ENCODE results near the gene NEK11. TPM values are rescaled to one million over a fixed set of nuclear protein-coding genes. Genes with fewer than 3 reads are reported as not detected.

The NEK11 gene
- polyA plus RNA-seq, 1 of the 3 experiments (the other 2 are of a cell fraction): 4.7 TPM

DNA sequence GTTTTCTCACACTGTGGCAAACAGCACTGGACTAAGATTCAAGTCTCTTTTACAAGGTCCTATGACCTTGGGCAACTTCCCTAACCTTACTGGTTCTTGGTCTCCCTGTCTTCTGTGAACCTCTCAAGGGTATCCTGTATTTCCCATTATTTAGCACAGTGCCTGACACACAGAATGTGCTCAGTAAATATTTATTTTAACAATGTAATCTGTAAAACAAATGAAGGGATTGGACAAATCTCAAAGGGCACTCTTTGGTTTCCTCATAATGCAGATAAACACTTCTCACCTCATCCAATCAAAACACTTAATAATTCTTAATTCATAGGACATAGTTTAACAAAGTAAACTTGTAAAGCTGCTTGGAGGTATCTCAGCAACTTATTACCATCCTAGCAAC, 367.7 kb downstream of the NEK11 start:
- H3F3A ChIP-seq (replicated peaks; ENCODE audit: insufficient read depth): no peaks in the 10 kb centered on the region
- H3K9me2 ChIP-seq: no peaks in the 10 kb centered on the region
- H3K4me1 ChIP-seq (ENCODE audit: control insufficient read depth in 1 of 2, insufficient read depth in 2 of 2, low read depth in 1 of 2, low read length in 1 of 2): peaks cover 0 to 4% of the 10 kb centered on the region in 2 experiments; a peak in 2 of 4 replicates
- H3K9ac ChIP-seq: no peak overlapping the region
- ChIA-PET POLR2A (no interaction called here), CTCF (interaction anchor here (1.4 kb wide), 1 partner anchor 13 kb away, joined by 5 read pairs; the partner anchor contains the start of gene NUDT16)
- H3K27ac ChIP-seq (ENCODE audit: low read depth in 2 of 2, low read length in 1 of 2): no peak overlapping the region
- TF ChIP-seq MXI1 (IDR thresholded peaks at IDR 0.05; ENCODE audit: low read depth, low read length) (no peak), REST (IDR thresholded peaks at IDR 0.05; ENCODE audit: low read depth, low read length) (no peak), RCOR1 (IDR thresholded peaks at IDR 0.05; ENCODE audit: low read length) (no peak), GATA2 (CRISPR knock-in tag; IDR thresholded peaks at IDR 0.05) (no peak), MAX (IDR thresholded peaks at IDR 0.05; ENCODE audit: low read depth) (no peak), JUND (IDR thresholded peaks at IDR 0.05) (no peak)
- TF ChIP-seq, protein P1, sequence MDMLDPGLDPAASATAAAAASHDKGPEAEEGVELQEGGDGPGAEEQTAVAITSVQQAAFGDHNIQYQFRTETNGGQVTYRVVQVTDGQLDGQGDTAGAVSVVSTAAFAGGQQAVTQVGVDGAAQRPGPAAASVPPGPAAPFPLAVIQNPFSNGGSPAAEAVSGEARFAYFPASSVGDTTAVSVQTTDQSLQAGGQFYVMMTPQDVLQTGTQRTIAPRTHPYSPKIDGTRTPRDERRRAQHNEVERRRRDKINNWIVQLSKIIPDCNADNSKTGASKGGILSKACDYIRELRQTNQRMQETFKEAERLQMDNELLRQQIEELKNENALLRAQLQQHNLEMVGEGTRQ (IDR thresholded peaks at IDR 0.05; ENCODE audit: borderline replicate concordance, low read depth, low read length): no peak
- no peaks in the 10 kb centered on the region for H3K27me3 ChIP-seq (ENCODE audit: insufficient read depth)
- no peaks in the 10 kb centered on the region for H3K9me3 ChIP-seq
- no peak overlapping the region for H3K4me2 ChIP-seq
- H2AFZ ChIP-seq (ENCODE audit: low read depth): no peak overlapping the region
- no peaks in the 10 kb centered on the region for H3K36me3 ChIP-seq (replicated peaks in 1 of 2; ENCODE audit: control insufficient read depth in 1 of 2, insufficient read depth in 2 of 2, low read length in 1 of 2)
- no peak for DNase-seq
- no peaks in the 10 kb centered on the region for H3K79me2 ChIP-seq (ENCODE audit: insufficient read depth)
- no peak overlapping the region for H3K4me3 ChIP-seq (ENCODE audit: low read depth in 2 of 2, low read length in 1 of 2)
- no peaks in the 10 kb centered on the region for H4K20me1 ChIP-seq (ENCODE audit: insufficient read depth)

GRCh38 chr3:131396170-131396569, 369.5 kb downstream of the NEK11 start:
- Histone ChIP-seq H2AFZ (ENCODE audit: low read depth) (no peak overlapping the region), H3K27me3 (ENCODE audit: insufficient read depth) (no peaks in the 10 kb centered on the region), H3K79me2 (ENCODE audit: insufficient read depth) (no peaks in the 10 kb centered on the region), H4K20me1 (ENCODE audit: insufficient read depth) (no peaks in the 10 kb centered on the region), H3K4me3 (ENCODE audit: low read depth in 2 of 2, low read length in 1 of 2) (no peak overlapping the region), H3K4me2 (no peak overlapping the region), H3F3A (replicated peaks; ENCODE audit: insufficient read depth) (no peaks in the 10 kb centered on the region), H3K9ac (no peak overlapping the region), H3K36me3 (replicated peaks in 1 of 2; ENCODE audit: control insufficient read depth in 1 of 2, insufficient read depth in 2 of 2, low read length in 1 of 2) (no peaks in the 10 kb centered on the region), H3K27ac (ENCODE audit: low read depth in 2 of 2, low read length in 1 of 2) (no peak overlapping the region), H3K9me3 (no peaks in the 10 kb centered on the region), H3K4me1 (ENCODE audit: control insufficient read depth in 1 of 2, insufficient read depth in 2 of 2, low read depth in 1 of 2, low read length in 1 of 2) (peaks cover 0 to 4% of the 10 kb centered on the region in 2 experiments; a peak in 2 of 4 replicates), H3K9me2 (no peaks in the 10 kb centered on the region)
- ChIA-PET POLR2A (no interaction called here), CTCF (interaction anchor here (1.3 kb wide), 1 partner anchor 9 kb away, joined by 3 read pairs; no protein-coding TSS in a partner anchor)
- TF ChIP-seq MEF2A (IDR thresholded peaks at IDR 0.05; ENCODE audit: borderline replicate concordance, low read depth): no peak
- no peak for TF ChIP-seq CHD2 (IDR thresholded peaks at IDR 0.05; ENCODE audit: low read length, partially characterized antibody)
- TF ChIP-seq SMC3 (IDR thresholded peaks at IDR 0.05; ENCODE audit: low read depth, low read length): no peak
- TF ChIP-seq, protein P2, sequence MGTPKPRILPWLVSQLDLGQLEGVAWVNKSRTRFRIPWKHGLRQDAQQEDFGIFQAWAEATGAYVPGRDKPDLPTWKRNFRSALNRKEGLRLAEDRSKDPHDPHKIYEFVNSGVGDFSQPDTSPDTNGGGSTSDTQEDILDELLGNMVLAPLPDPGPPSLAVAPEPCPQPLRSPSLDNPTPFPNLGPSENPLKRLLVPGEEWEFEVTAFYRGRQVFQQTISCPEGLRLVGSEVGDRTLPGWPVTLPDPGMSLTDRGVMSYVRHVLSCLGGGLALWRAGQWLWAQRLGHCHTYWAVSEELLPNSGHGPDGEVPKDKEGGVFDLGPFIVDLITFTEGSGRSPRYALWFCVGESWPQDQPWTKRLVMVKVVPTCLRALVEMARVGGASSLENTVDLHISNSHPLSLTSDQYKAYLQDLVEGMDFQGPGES (IDR thresholded peaks at IDR 0.05; ENCODE audit: low read depth, low read length): no peak
- no peak for TF ChIP-seq RAD21 (IDR thresholded peaks at IDR 0.05; ENCODE audit: low read length)
- TF ChIP-seq, protein P3, sequence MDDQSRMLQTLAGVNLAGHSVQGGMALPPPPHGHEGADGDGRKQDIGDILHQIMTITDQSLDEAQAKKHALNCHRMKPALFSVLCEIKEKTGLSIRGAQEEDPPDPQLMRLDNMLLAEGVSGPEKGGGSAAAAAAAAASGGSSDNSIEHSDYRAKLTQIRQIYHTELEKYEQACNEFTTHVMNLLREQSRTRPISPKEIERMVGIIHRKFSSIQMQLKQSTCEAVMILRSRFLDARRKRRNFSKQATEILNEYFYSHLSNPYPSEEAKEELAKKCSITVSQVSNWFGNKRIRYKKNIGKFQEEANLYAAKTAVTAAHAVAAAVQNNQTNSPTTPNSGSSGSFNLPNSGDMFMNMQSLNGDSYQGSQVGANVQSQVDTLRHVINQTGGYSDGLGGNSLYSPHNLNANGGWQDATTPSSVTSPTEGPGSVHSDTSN (IDR thresholded peaks at IDR 0.05): no peak
- no peak for TF ChIP-seq FOXM1 (IDR thresholded peaks at IDR 0.05; ENCODE audit: low read depth)
- no peak for TF ChIP-seq RCOR1 (IDR thresholded peaks at IDR 0.05; ENCODE audit: low read length)
- no peak for TF ChIP-seq FOXJ3 (CRISPR knock-in tag; IDR thresholded peaks at IDR 0.05)
- no peak for TF ChIP-seq TAF1 (IDR thresholded peaks at IDR 0.05; ENCODE audit: borderline replicate concordance, low read depth, low read length)
- no peak for TF ChIP-seq YY1 (IDR thresholded peaks at IDR 0.05; ENCODE audit: low read depth)
- no peak for TF ChIP-seq EP300 (IDR thresholded peaks at IDR 0.05; ENCODE audit: borderline replicate concordance in 1 of 2, low read depth in 1 of 2, low read length in 1 of 2)
- no peak for TF ChIP-seq TCF12 (IDR thresholded peaks at IDR 0.05)
- DNase-seq: no peak

All from SK-N-SH (cell line).